HUES64 (cell line): ENCODE results near the gene ARRB2.
"Not testable (repeated sequence)": the region's sequence is repeated elsewhere in the genome, so short reads cannot be mapped to it uniquely, and the experiment has no call there.

ENCODE experiments used
- H3K27ac ChIP-seq: 2 replicates; pipeline ENCODE4 v1.7.0; 2013; ENCODE audit warnings: low read depth, low read length, inconsistent platforms
- H3K27me3 ChIP-seq: 2 replicates; pipeline ENCODE4 v1.6.1; 2013; ENCODE audit warnings: mild to moderate bottlenecking, low read length; ENCODE audit not compliant: insufficient read depth
- H3K36me3 ChIP-seq: 2 replicates; pipeline ENCODE4 v1.6.1; 2013; ENCODE audit warnings: mild to moderate bottlenecking, low read length; ENCODE audit not compliant: insufficient read depth
- H3K4me1 ChIP-seq: 2 replicates; pipeline ENCODE4 v1.6.1; 2013; ENCODE audit warnings: mild to moderate bottlenecking, low read length, moderate library complexity; ENCODE audit not compliant: insufficient read depth
- H3K4me3 ChIP-seq: 2 replicates; pipeline ENCODE4 v1.5.1; 2013; ENCODE audit warnings: mild to moderate bottlenecking, low read length, moderate library complexity
- H3K9ac ChIP-seq: 2 replicates; pipeline ENCODE4 v1.6.1; 2013; ENCODE audit warnings: mild to moderate bottlenecking, low read depth, low read length
- H3K9me3 ChIP-seq: 2 replicates; pipeline ENCODE4 v1.6.1; 2013; ENCODE audit warnings: low read depth, low read length; ENCODE audit not compliant: insufficient read depth
- WGBS: fragments of 150-250, 120-280 bp; methylation state at CpG from one replicate; pipeline ENCODE4 v1.1.7; 2013; ENCODE audit warnings: missing lambda C conversion rate; 5-methylcytosine and 5-hydroxymethylcytosine counted together

The ARRB2 gene

DNA sequence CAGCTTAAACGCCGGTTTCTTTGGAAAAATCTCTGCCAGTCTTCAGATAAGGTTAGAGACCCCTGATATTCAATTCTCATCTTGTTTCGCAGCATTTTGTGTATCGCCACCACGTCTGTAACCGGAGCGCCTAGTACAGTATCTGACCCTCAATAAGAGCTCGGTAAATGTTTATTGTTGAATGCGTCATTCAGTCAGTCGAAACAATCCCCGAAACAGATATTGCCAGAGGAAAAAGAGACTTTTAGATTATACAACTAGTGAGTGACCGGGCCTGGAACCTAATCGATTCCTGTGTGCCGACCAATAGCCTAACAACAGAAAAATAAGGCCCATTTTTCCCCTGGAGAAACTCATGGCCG, 7.1 kb upstream of the ARRB2 start:
- 4% methylated on average over 15 of the region's 15 CpGs for WGBS
- peak overlapping the region; percentile 86; the same call in 1 of the 2 replicates for H3K27ac ChIP-seq
- peaks cover 7% of the 10 kb centered on the region for H3K36me3 ChIP-seq
- no peaks in the 10 kb centered on the region for H3K27me3 ChIP-seq
- peaks cover 3% of the 10 kb centered on the region; the same call in 1 of the 2 replicates for H3K4me1 ChIP-seq
- H3K9ac ChIP-seq: peak overlapping the region; percentile 96
- no peaks in the 10 kb centered on the region for H3K9me3 ChIP-seq
- H3K4me3 ChIP-seq: peak overlapping the region; percentile 95

GRCh38 chr17:4704574-4704907, 5.9 kb upstream of the ARRB2 start:
- peak overlapping the region; percentile 96 for H3K9ac ChIP-seq
- H3K27ac ChIP-seq: peak overlapping the region; percentile 86; the same call in 1 of the 2 replicates
- H3K36me3 ChIP-seq, H3K4me1 ChIP-seq, H3K9me3 ChIP-seq, H3K27me3 ChIP-seq: not testable (repeated sequence)
- H3K4me3 ChIP-seq: peak overlapping the region; percentile 95
- WGBS: 79% methylated on average over 14 of the region's 14 CpGs

DNA sequence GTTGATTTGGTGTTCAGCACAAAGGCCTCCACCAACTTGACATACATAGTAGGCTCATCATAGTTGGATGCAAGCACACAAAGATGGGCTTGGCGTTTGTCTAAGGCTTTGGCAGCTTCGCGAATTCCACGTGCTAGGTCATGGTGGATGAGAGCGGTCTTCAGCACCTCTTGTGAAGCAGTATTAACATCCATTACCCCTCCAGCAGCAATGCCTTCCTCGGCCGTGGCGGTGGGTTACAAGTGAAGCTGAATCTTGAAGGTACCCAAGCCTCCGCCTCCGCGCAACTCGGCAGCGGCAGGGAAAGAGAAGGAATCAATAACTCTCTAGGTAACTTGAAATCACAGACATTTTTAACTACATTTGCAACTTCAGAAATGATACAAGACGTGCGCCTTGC, 5.4 kb upstream of the ARRB2 start:
- Histone ChIP-seq H3K27ac (0 out of 2 replicates have a peak overlapping the region, but pooled peaks have one; percentile 30), H3K4me3 (peak overlapping the region; percentile 95), H3K9me3 (no peaks in the 10 kb centered on the region), H3K9ac (no peak overlapping the region; the same call in 1 of the 2 replicates), H3K36me3 (peaks cover 4% of the 10 kb centered on the region; the same call in 1 of the 2 replicates), H3K27me3 (no peaks in the 10 kb centered on the region), H3K4me1 (peaks cover 3% of the 10 kb centered on the region; the same call in 1 of the 2 replicates)
- WGBS: 92% methylated on average over 15 of the region's 15 CpGs

- WGBS: 27% methylated on average over 7 of the region's 7 CpGs
- Histone ChIP-seq H3K9me3 (no peaks in the 10 kb centered on the region), H3K27ac (no peak overlapping the region; the same call in 1 of the 2 replicates), H3K9ac (no peak overlapping the region), H3K4me1 (peaks cover 4% of the 10 kb centered on the region), H3K4me3 (no peak overlapping the region), H3K27me3 (no peaks in the 10 kb centered on the region), H3K36me3 (peaks cover 4% of the 10 kb centered on the region; the same call in 1 of the 2 replicates)
Measured at GRCh38 chr17:4706121-4706520, 4.3 kb upstream of the ARRB2 start.

DNA sequence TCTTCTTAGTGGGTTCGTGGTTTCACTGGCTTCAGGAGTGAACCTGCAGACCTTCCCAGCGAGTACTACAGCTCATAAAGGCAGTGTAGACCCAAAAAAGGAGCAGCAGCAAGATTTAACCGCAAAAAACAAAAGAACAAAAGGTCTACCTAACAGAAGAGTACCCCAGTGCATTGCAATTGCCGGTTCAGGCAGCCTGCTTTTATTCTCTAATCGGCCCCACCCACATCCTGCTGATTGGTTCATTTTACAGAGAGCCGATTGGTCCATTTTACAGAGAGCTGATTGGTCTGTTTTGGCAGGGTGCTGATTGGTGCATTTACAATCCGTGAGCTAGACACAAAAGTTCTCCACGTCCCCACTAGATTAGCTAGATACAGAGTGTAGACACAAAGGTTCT, 2.0 kb upstream of the ARRB2 start:
- Histone ChIP-seq H3K36me3 (no peaks in the 10 kb centered on the region), H3K27me3 (0 out of 2 replicates have a peak, but pooled peaks cover 3% of the 10 kb centered on the region), H3K27ac (no peak overlapping the region), H3K9me3 (no peaks in the 10 kb centered on the region), H3K4me3 (no peak overlapping the region), H3K9ac (no peak overlapping the region), H3K4me1 (peaks cover 10% of the 10 kb centered on the region)
- WGBS: 90% methylated on average over 7 of the region's 8 CpGs

DNA sequence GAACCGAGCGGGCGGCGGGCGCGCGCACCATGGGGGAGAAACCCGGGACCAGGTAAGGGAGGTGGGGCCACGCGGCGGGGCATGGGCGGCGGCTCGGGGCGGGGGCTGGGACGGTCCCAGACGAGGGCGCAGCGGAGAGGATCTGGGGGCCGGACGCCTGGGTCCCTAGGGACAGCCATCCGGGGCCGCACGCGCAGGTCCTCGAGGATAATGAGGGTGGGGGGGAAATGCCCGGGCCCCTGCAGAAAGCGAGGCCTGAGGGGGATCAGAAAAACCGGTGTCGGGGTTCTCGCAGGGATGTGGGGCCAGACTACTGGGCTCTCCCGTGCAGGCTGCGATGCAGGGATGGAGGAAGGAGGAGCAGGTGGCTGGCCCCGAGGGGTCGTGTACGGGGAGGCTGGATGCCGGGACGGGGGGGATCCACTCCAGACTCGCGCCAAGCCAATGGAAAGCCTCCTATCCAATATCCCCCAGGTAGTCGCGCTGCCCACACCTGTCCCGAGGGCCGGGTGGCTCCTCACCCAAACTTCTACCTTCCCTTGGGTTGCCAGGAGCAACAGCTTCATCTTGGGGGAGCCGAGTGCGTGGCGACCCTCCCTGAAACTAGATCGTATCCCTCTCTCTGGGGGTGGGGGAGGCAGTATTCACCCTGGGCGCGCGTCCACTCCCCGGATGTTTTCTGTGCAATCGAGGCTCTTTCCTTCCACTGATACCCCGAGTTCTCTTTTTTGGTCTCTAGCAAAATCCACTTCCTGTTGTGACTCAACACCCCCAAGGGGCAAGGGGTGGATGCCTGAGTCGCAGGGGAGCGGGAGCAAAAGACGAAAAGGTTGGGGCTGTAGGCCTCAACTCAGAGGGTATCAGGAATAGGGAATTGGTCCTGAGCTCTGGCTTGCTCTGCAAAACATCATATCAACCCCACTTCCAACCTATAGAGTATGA, 532 bp downstream of the ARRB2 start:
- 0 out of 2 replicates have a peak, but pooled peaks cover 3% of the 10 kb centered on the region for H3K27me3 ChIP-seq
- peaks cover 10% of the 10 kb centered on the region for H3K4me1 ChIP-seq
- H3K9me3 ChIP-seq: no peaks in the 10 kb centered on the region
- peak overlapping the region; percentile 64 for H3K9ac ChIP-seq
- peaks cover 4% of the 10 kb centered on the region; the same call in 1 of the 2 replicates for H3K36me3 ChIP-seq
- peak overlapping the region; percentile 39; the same call in 1 of the 2 replicates for H3K27ac ChIP-seq
- 13% methylated on average over 50 of the region's 57 CpGs for WGBS
- peak overlapping the region; percentile 80 for H3K4me3 ChIP-seq

GRCh38 chr17:4711661-4712181, 1.3 kb downstream of the ARRB2 start:
- 65% methylated on average over 6 of the region's 6 CpGs for WGBS
- peaks cover 9% of the 10 kb centered on the region for H3K36me3 ChIP-seq
- H3K4me1 ChIP-seq: peaks cover 7% of the 10 kb centered on the region
- H3K9ac ChIP-seq: peak overlapping the region; percentile 64; the same call in 1 of the 2 replicates
- no peak overlapping the region for H3K27ac ChIP-seq
- 0 out of 2 replicates have a peak, but pooled peaks cover 3% of the 10 kb centered on the region for H3K27me3 ChIP-seq
- H3K4me3 ChIP-seq: peak overlapping the region; percentile 80
- H3K9me3 ChIP-seq: no peaks in the 10 kb centered on the region

- 94% methylated on average over 3 of the region's 3 CpGs for WGBS
- H3K4me1 ChIP-seq: peaks cover 7% of the 10 kb centered on the region
- H3K9me3 ChIP-seq: no peaks in the 10 kb centered on the region
- H3K9ac ChIP-seq: no peak overlapping the region
- peaks cover 17% of the 10 kb centered on the region for H3K36me3 ChIP-seq
- H3K27ac ChIP-seq: no peak overlapping the region
- no peak overlapping the region for H3K4me3 ChIP-seq
- 0 out of 2 replicates have a peak, but pooled peaks cover 3% of the 10 kb centered on the region for H3K27me3 ChIP-seq
Measured at GRCh38 chr17:4712526-4712925, 2.1 kb downstream of the ARRB2 start.

DNA sequence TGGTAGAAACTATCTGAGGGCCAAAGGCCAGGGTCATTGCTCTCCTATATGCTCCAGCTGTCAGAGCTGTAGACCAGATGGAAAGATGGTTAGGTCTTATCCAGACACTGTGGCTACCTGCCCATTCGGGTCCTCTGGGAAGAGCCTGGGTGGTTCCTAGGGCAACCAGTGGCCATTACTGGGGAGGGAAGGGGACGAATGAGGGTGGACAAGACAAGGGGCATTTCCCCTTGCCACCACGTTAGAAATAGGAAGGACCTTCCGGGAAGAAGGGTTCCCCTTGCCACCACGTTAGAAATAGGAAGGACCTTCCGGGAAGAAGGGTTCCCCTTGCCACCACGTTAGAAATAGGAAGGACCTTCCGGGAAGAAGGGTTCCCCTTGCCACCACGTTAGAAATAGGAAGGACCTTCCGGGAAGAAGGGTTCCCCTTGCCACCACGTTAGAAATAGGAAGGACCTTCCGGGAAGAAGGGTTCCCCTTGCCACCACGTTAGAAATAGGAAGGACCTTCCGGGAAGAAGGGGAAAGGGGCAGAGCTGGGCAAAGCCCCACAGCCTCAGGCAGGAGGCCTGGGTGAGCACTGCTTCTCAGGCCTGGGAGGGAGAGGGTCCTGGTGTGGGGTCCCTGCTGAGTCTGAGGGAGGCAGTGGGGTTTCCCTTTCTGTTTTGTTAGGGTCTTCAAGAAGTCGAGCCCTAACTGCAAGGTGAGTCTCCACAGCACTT, 4.1 kb downstream of the ARRB2 start:
- not testable (repeated sequence) for H3K9ac ChIP-seq, H3K27ac ChIP-seq, H3K9me3 ChIP-seq, H3K4me1 ChIP-seq, H3K27me3 ChIP-seq, H3K4me3 ChIP-seq
- H3K36me3 ChIP-seq: peaks cover 37% of the 10 kb centered on the region
- 91% methylated on average over 8 of the region's 15 CpGs for WGBS

GRCh38 chr17:4715063-4715744, 4.8 kb downstream of the ARRB2 start:
- no peaks in the 10 kb centered on the region for H3K9me3 ChIP-seq
- peaks cover 43% of the 10 kb centered on the region for H3K36me3 ChIP-seq
- no peak overlapping the region for H3K4me3 ChIP-seq
- no peak overlapping the region for H3K27ac ChIP-seq
- H3K27me3 ChIP-seq: 0 out of 2 replicates have a peak, but pooled peaks cover 3% of the 10 kb centered on the region
- 84% methylated on average over 11 of the region's 11 CpGs for WGBS
- H3K4me1 ChIP-seq: peaks cover 7% of the 10 kb centered on the region
- no peak overlapping the region for H3K9ac ChIP-seq
